Measurements from ENCODE around the gene ERGIC1.

The ERGIC1 gene

DNA sequence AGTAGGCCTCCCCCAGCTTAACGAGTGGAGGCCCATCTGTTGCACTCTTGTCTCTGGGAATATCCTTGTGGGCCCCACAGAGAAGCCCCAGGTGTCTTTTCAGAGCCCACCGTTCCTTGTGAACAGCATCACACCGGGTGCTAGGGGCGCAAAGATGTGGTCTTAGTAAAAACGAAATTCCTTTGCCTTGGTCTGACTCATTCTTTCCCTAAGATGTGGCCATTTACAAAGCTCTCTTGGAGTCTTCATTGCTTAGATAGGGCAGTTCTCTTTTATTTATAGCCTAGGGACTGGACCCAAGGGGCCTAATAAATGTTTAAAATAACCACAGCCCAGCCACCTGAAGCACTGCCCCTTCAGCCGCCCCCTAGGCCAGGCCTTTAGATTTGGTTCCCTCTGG is 72.4 kb downstream of the ERGIC1 start:
- TF ChIP-seq CTCF (IDR thresholded peaks at IDR 0.05; ENCODE audit: low read depth, low read length, missing control alignments): no peak
- no peak overlapping the region for H3K4me3 ChIP-seq (replicated peaks; ENCODE audit: low read depth, low read length)
- no peak for DNase-seq (ENCODE audit: extremely low read depth, low read depth)

DNA sequence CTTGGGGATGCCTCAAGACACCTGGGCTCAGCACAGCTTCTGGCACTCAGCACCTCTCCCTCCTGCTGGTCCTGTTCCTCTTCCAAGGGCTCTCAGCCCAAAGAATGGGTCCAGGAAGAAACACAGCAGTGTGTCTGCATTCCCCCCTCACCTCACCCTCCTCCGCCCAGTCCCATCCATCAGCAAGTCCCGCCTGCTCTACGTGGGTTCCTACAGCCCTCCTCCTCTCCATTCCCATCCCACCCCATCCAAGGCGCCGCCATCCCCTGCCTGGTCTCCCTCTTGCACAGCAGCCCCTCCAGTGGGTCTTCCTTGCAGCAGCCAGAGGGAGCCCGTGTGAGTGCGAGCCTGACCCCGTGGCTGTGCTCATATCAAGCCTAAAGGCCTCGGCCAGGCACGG is 72.8 kb downstream of the ERGIC1 start:
- no peak for TF ChIP-seq CTCF (IDR thresholded peaks at IDR 0.05; ENCODE audit: low read depth, low read length, missing control alignments)
- no peak for DNase-seq (ENCODE audit: extremely low read depth, low read depth)
- H3K4me3 ChIP-seq (replicated peaks; ENCODE audit: low read depth, low read length): no peak overlapping the region

DNA sequence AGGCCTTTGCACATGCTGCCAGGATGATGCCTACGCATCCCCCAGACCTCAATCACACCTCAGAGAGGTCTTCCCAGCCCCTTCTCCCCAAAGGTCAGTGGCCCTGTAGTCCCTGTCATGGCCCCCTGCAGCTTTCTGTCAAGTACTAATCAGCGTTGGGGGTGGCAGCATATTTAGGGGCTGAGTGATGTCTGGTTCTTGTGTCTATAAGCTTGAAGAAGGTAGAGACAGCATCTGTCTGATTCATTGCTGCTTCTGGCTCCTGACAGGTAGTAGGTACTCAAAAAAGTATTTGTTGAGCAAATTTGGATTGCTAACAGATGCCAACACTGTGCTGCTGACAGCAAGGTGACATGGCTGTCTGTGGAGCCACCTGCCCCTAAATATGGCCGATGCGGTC is 73.6 kb downstream of the ERGIC1 start:
- no peak overlapping the region for H3K4me3 ChIP-seq (replicated peaks; ENCODE audit: low read depth, low read length)
- DNase-seq (ENCODE audit: extremely low read depth, low read depth): no peak
- no peak for TF ChIP-seq CTCF (IDR thresholded peaks at IDR 0.05; ENCODE audit: low read depth, low read length, missing control alignments)

GRCh38 chr5:172908662-172909061 is 74.6 kb downstream of the ERGIC1 start:
- TF ChIP-seq CTCF (IDR thresholded peaks at IDR 0.05; ENCODE audit: low read depth, low read length, missing control alignments): no peak
- H3K4me3 ChIP-seq (replicated peaks; ENCODE audit: low read depth, low read length): no peak overlapping the region
- DNase-seq (ENCODE audit: extremely low read depth, low read depth): no peak

DNA sequence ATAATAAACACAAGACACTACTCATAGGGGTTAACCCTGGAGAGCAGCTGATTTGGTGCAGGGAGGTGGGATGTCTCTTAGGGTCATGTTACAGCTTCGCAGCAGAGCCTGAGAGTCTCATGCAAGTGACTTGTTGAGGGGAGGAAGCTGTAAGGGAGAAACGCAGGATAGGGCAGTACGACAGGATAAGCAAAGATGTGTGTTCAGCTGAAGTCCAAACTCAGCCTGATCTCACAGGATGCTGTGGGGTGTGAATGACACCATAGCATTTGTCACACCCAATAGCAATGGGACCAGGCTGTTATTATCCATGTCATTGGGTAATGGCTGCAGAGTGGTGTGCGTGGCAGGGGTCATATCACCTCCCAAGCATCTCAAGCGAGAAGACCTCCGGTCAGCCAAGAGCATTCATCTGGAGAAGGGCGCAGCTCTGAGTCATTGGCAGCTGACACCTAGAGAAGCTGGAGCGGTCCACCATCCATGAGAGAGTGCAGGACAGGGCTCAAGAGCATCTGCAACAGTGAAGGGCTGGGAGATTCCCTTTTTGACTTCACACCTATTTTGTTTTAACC is 76.0 kb downstream of the ERGIC1 start:
- H3K4me3 ChIP-seq (replicated peaks; ENCODE audit: low read depth, low read length): no peak overlapping the region
- no peak for TF ChIP-seq CTCF (IDR thresholded peaks at IDR 0.05; ENCODE audit: low read depth, low read length, missing control alignments)
- peak; percentile 85 for DNase-seq (ENCODE audit: extremely low read depth, low read depth)

DNA sequence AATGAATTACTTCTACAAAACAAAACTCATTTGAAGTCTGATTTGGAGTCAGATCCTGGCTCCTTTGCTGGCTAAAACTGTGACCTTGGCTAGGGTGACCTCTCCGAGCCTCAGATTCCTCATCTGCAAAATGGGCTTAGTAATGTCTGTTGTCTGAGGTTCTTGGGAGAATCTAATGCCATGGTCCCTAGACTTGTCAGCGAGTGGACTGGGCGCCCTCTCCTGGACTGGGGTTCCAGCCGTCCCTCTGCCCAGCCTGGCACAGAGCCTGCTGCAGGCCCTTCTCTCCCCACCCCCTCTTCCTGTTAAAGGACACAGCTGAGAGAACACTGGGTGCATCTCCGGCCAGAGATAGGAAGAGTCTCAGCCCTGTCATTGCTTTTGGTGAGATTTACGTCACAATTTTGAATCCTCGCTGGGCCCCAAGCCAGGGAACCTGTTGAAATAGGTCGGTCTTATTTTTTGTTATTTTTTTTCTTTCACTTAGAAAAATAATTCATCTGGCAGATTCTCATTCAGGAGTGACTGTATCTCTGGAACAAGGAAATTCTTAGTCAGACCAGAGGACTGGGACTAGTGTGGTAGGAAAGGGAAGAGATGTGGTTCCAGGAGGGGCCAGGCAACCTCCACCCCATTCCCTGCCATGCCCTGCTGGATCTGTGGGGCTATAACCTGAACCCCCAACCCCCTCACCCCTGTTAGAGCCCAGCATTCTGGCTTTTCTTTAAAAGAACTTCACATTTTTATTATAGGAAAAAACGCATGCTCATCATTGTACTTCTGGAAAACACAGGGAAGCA is 77.0 kb downstream of the ERGIC1 start:
- no peak for DNase-seq (ENCODE audit: extremely low read depth, low read depth)
- TF ChIP-seq CTCF (IDR thresholded peaks at IDR 0.05; ENCODE audit: low read depth, low read length, missing control alignments): peak; percentile 32
- H3K4me3 ChIP-seq (replicated peaks; ENCODE audit: low read depth, low read length): no peak overlapping the region

GRCh38 chr5:172911628-172911880 is 77.5 kb downstream of the ERGIC1 start:
- DNase-seq (ENCODE audit: extremely low read depth, low read depth): no peak
- no peak for TF ChIP-seq CTCF (IDR thresholded peaks at IDR 0.05; ENCODE audit: low read depth, low read length, missing control alignments)
- no peak overlapping the region for H3K4me3 ChIP-seq (replicated peaks; ENCODE audit: low read depth, low read length)
